GM21825 (cell line): ENCODE measurements around the gene DHRS13.
A peak's percentile ranks its signal among the peaks of the same experiment; 100 is the strongest.
"Not testable (repeated sequence)": the region's sequence is repeated elsewhere in the genome, so short reads cannot be mapped to it uniquely, and the experiment has no call there.

ENCODE experiments used
- ATAC-seq: cut with Tn5 transposase; IDR thresholded peaks from one replicate; pipeline ENCODE4 v1.9.1; 2021; ENCODE audit warnings: mild to moderate bottlenecking, moderate library complexity; ENCODE audit not compliant: unreplicated experiment

Gene DHRS13

DNA sequence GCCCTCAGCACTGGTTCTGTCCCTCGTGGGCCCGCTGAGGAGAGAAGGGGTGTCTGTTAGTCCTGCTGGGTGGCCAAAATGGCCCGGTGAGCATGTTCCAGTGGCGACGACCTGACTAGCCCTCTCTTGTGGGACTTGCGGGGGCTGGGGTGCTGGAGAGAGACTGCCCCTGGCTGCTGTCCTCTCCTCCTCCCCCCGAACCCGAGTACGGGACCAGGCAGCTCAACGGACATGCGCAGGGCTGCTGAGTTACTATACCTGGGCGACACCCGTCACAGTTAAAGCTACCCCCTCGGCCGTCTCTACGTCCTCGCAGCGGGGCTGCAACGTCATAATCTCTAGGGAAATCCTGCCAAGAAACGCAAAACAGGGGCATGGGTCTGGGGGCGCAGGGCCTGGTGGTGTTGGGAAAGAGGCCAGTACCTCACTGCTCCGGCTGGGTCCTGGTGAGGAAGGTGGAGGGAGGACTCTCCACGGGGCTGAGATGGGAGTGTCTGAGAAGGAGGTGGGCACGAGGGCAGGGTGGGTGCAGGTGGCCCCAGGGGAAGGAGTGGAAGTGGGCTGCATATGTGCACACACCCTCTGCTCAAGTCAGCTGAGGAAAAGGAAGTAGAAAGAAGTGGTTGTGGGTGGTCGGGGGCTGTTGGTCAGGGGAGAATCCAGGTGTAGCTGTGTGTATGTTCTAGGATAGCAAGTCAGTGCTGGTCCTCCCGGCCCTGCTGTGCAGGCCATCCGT is 18.7 kb downstream of the DHRS13 start:
- no peak for ATAC-seq

DNA sequence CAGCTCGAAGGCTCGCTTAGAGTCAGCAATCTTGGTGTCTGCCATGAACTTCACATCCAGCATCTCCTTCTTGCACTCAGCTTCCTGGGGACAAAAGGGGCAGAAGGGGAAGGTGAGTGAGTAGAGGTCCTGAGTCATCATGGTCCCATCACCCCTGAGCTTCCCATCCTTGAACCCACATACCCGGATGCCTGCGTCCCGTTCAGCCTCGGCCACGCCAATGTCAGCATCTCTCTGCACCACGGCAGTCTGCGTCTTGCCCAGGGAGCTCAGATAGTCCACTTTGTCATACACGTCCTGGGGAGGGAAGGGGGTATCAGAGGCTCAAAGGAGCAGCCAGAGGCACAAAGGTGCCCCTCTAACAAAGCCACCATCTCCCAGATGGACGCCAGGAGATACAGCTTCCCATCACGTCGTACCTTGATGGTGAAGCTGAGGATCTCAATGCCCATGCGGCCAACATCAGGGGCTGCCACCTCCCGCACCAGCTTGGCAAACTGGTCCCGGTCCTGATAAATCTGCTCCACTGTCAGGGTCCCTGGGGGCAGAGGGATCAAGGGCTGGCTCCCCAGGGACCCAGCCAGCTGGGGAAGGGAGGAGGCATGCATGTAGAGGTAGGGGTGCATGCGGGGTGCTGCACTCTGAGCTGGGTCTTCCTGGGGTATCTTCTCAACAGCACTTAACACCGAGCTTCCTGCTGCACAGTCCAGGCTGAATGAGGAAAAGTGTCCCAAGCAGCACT is 20.6 kb downstream of the DHRS13 start:
- no peak for ATAC-seq

DNA sequence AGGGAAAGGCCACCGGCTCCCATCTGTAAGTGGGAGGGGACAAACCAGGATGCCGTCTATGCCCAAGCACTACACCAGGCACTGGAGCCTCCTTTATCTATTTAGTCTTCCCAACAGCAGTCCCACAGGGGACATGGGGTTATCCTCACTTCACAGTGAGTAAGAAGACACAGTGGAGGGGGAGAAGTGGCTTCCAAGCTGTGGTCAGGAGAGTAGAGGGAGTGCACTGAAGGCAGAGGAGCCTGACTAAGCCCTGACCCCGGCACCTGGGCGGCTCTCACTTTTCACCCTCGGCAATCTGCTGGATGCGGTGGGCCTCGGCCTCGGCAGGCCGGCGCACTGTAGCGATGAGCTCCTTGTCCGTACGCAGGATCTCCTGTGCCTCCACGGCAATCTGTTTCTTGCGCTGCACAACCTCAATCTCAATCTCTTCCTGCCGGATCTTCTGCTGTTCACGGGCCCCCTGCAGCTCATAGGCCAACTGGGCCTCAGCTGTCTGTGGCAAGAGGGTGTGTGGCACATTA is 21.3 kb downstream of the DHRS13 start:
- no peak for ATAC-seq

DNA sequence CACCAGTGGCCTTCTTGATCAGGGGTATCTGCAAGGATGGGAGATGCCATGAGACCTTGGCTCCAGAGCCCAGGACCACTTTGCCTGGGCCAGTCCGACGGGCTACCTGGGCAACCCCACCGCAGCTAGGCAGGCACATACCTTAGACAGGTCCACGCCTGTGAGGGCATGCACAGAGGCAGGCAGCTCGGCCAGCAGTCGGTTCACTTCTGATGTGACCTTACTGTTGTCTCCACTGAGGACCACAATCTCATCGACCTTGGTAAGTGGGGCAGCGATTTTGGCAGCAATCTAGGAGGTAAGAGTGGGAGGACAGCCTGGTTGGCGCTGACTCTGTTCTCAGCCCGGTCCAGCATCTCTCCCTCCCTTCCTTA is 22.3 kb downstream of the DHRS13 start:
- ATAC-seq, result no peak

DNA sequence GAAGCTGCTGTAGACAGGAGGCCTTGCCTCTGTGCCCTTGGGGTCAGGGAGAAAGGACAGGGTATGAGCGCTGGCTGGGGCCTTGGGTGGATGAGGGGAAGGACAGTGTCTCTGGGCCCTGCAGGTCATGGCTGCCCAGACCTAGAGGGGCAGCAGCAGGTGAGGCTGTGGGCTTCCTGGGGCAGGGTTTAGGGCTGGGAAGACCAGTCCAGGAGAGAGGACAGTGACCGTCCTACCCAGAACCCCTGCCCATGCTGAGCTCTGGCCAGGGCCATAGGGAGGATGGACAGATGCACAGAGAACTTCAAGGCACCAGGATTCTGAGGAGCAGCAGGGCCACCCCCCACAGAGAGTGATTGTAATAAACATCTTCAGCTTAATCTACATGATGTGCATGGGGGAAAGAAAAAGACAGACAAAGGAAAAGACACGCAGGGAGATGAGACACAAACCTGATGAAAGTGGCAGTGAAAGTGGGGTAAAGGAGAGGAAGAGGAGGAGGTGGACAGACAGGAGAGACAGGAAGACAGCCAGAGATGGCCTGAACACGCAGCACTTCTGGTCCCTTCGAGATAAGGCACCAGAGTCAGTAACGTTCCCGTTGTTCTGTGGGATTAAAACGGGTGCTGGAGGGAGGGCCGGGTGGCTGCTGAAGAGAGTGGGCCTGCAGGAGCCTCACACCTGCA is 22.9 kb downstream of the DHRS13 start:
- ATAC-seq, result no peak

DNA sequence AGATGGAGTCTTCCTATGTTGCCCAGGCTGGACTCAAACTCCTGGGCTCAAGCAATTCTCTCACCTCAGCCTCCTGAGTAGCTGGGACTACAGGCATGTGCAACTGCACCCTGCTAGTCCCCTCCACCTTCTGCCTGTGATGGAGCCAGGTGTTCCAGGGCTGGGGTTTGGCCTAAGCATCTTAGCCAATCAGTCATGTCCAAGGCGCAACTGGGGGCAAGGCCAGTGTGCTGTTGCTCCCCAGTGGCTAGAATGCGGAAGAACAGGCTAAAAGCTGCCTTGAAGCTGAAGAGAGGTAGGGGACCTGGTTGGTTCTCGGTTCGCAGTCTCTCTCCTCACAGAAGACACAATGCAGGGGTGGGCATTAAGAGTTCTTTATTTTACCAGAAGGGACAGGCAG is 23.9 kb downstream of the DHRS13 start:
- no peak for ATAC-seq

DNA sequence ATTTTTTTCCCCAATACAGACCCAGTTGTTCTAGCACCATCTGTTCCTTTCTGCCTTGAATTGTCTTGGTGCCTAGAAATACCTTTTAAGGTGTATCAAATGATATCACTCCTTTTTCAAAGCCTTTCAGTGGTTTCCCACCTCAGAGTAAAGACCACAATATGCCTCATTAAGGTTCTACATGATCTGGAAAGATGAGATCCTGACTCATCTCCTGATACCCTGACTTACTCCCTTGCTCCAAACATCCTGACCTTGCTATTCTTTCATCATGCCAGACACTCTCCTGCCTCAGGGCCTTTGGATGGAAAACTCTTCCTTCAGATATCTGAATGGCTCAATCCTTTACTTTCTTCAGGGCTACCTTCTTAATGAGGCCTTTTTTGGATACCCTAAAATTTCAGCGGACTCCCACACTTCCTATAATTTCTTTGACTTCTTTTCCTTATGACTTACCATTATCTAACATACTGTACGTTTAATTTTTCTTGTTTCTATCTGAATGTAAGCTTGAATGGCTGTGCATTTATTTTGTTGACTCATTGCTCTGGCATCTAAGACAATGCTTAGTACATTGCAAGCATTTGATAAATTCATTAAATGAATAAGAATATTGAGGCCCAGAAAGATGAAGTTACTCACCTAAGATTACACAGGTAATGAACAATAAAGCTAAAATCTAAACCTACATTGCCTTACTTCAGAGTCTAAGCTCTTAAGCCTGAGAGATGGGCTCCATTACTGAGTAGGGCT is 24.5 kb downstream of the DHRS13 start:
- no peak for ATAC-seq

DNA sequence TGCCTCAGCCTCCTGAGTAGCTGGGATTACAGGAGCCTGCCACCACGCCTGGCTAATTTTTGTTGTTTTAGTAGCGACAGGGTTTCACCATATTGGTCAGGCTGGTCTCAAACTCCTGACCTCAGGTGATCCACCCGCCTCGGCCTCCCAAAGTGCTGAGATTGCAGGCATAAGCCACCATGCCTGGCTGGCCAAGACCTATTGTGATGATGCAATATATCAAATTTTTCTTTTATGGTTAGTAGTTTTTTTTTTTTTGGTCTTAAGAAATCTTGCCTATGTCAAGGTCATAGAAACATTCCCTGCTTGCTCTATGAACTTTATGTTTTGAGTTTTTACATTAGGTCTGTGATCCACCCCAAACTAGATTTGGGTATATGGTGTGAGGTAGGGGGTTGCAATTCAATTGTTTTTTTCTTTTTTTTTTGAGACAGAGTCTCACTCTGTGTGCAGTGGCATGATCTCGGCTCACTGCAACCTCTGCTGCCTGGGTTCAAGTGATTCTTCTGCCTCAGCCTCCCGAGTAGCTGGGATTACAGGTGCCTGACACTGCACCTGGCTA is 25.6 kb downstream of the DHRS13 start:
- not testable (repeated sequence) for ATAC-seq

DNA sequence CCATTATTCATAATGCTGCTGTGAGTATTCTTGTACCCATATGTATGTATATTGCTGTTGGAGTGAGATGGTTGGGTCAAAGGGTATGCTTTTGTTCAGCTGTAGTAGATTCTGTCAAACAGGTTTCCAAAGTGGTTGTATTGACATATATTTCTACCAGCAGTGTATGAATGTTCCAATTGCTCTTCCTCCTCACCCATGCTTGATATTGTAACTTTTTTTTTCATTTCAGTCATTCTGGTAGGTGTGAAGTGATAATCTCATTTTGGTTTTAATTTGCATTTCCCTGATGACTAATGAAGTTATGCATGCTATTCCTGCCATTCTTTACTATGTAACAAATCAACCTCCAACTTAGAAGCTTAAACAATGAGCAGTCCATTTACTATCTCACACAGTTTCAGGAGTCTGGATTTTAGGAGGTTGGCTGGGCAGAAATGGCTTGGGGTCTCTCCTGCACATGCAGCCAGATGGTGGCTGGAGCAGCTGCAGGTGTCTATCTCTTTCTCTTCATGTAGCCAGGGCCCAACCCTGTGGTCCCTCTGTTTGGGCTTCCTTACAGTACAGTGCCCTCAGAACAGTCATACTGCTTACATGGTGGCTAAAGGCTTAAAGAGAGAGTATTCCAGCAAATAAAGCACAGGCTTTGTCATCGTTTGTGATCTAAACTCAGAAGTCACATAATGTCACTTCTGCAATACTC is 26.9 kb downstream of the DHRS13 start:
- ATAC-seq, result no peak

DNA sequence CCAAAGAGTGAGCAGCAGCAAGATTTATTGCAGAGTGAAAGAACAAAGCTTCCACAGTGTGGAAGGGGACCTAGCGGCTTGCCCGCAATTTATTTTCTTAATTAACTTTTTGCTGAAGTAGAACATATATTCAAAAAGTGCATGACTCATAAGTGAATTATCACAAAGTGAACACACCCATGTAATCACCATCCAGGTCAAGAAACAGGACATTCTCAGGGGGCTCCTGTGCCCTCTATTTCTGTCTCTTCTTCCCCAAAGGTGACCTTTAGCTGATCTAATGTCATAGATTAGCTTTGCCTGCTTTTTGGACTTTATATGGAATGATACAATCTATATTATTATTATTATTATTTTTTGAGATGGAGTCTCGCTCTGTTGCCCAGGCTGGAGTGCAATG is 28.1 kb downstream of the DHRS13 start:
- ATAC-seq, result no peak

DNA sequence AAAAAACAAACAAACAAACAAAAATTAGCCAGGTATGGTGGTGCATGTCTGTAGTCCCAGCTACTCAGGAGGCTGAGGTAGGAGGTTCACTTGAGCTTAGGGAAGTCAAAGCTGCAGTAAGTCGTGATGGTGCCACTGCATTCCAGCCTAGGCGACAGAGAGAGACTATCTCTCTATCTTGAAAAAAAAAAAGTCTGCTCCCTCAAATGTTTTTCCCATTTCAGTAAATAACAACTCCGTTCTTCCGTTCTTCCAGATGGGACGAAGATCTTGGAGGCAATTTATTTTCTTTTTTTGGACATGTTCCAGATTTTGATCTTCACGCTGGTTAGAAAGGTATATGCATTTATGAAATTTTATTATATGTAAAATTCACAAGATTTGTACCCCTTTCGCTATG is 29.0 kb downstream of the DHRS13 start:
- ATAC-seq, result no peak

DNA sequence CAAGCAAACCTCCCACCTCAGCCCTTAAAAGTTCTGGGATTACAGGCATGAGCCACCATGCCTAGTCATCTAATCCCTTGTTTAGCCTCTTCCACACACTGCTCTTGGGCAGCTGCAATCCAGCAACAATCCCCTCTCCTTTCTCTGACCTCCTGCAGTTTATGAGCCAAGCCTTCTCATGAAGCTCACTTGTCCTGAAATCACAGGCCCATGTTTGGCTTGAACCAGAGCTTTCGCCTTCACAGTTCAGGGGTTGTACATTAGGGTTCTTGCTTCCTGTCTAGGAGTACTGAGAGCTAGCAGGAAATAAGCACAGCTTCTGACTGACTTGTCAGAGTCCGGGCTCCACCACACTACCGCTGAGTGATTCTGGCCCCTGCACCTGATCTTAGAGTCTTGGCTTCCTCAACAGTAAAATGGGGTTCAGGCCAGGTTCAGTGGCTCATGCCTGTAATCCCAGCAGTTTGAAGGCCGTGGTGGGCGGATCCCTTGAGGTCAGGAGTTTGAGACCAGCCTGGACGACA is 31.8 kb downstream of the DHRS13 start:
- peak; percentile 92 for ATAC-seq

DNA sequence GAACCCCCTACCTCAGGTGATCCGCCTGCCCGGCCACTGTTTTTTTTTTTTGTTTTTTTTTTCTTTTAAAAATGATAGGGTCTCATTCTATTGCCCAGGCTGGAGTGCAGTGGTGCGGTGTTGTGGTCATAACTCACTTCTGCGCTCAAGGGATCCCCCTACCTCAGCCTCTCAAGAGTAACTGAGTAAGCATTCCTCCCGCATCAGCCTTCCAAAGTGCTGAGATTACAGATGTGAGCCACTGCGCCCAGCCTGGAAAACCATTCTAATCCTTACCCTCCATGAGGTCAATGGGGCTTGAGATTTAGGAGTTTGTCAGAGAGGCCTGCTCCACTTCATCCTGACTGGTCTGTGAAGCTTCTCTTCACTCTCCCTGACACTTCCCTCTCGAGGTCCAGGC is 35.6 kb downstream of the DHRS13 start:
- no peak for ATAC-seq

DNA sequence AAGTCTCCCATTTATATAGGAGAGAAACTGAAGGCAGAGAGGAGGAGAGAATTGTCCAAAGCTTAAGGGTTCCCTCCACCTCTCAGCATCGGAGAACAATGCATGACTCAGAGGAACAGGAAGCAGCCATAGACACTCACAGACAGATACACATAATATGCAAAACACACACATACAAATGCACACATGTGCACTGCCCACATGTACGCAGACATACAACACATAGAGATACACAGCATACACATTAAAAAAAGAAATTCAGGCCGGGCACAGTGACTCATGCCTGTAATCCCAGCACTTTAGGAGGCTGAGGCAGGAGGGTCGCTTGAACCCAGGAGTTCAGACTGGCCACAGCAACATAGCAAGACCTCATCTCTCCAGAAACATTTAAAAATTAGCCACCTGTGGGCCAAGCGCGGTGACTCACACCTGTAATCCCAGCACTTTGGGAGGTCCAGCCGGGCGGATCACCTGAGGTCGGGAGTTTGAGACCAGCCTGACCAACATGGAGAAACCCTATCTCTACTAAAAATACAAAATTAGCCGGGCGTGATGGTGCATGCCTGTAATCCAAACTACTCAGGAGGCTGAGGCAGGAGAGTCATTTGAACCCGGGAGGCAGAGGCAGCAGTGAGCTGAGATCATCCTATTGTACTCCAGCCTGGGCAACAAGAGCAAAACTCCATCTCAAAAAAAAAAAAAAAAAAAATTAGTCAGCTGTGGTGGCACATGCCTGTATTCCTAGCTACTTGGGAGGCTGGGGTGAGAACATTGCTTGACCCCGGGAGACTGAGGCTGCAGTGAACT is 36.7 kb downstream of the DHRS13 start:
- no peak for ATAC-seq

DNA sequence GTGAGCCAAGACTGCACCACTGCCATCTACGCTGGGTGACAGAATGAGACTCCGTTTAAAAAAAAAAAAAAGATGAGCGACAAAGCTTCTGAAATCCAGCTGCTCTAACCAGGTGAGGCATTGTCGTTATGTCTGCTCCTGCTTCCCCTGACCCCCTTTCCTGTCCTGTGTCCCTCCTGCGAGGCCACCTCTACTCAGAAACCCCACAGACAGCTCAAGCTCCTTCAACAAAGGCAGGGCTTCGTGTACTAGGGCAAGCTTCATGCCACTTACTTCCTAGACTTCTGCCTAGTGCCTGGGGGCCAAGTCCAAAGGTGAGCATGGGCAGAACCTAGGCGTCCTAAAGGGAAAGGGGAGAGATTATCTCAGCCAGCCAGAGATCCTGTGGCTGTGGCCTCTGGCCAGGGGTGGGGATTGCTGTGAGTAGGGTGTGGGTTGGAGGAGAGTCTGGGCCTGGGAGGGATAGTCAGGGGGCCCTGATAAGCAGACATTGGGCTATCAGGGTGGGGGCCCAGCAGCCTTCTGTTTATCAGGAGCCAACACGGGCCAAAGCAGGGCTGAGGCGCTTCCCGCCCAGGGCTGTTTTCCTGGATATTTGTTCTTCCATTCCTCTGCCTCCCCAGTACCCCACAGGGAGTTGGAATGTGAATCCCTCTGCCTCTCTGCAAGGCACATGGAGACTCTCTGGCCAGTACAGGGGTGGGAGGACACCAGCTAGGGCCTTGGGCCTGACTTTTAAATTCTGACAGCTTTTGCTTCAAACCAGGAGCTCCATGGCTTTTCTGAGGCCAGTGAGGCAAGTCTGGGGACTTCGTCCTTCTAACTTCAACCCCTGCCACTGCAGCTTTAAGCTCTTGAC is 37.7 kb downstream of the DHRS13 start:
- ATAC-seq, result no peak

DNA sequence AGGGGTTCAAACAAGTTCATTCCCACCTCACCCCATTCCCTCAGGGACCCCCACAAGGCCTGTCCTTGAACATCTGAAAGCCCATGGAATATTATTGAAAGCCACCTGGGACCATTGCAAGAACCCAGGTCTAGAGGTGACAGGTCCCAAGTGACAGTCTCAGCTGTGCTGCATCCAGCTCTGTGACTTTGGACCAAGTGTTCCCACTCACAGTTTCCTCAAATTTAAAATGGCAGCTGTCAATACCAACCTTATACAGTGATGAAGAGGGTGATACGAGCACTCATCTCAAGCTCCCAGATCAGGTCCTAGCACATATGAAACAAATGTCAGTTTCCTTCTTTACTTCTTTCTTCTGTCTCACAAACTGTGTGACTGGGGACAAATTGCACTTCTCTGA is 38.9 kb downstream of the DHRS13 start:
- ATAC-seq, result no peak

DNA sequence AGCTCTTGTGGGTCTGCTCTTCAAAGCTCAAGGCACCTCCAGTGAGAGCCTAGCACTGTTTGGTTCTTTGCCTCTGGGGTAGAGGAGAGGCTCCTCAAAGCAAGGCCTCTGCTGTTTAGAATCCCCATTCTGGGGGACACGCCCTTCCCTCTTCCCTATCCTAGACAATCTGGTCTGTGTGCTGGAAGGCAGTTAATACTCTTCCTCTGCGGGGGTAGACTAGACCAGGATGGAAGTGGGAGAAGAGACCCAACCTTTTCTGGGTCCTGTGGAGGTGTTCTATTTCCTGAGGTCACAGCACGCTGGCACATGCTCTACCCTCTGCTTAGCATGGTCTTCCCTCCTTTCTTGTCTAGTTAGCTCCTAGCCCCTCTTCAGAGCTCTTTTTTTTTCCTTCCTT is 40.3 kb downstream of the DHRS13 start:
- ATAC-seq, result no peak
